Activated CD4-positive, alpha-beta memory T cell treated with anti-CD3 and anti-CD28 coated beads for 36 hours (primary cell): Measurements from ENCODE around the gene NFRKB. TPM values are rescaled to one million over a fixed set of nuclear protein-coding genes. Genes with fewer than 3 reads are reported as not detected.
"Not testable (repeated sequence)": the region's sequence is repeated elsewhere in the genome, so short reads cannot be mapped to it uniquely, and the experiment has no call there.

Source experiments
- CTCF ChIA-PET: fragments of 350-600 bp; sonication (Branson Sonifier 250); formaldehyde crosslinking; loops from one replicate; lab custom pipeline; 2021; ENCODE audit warnings: antibody characterized with exemption, inconsistent platforms; lab: Charles Lee
- POLR2A ChIA-PET: fragments of 350-600 bp; sonication (Branson Sonifier 250); formaldehyde crosslinking; loops from one replicate; lab custom pipeline; 2021; ENCODE audit warnings: antibody characterized with exemption; lab: Charles Lee
- DNase-seq: peaks from one replicate; pipeline ENCODE4 v3.0.0-alpha.2; 2020
- H3K27ac Mint-ChIP-seq: one replicate; pipeline ENCODE4 v1.8.0; 2021; ENCODE audit warnings: mixed read lengths
- H3K27me3 Mint-ChIP-seq: one replicate; pipeline ENCODE4 v1.8.0; 2021; ENCODE audit warnings: mixed read lengths
- H3K36me3 Mint-ChIP-seq: one replicate; pipeline ENCODE4 v1.8.0; 2021; ENCODE audit warnings: mixed read lengths
- H3K4me1 Mint-ChIP-seq: one replicate; pipeline ENCODE4 v1.8.0; 2021; ENCODE audit warnings: low read depth, mixed read lengths
- H3K4me3 Mint-ChIP-seq: one replicate; pipeline ENCODE4 v1.8.0; 2021; ENCODE audit warnings: mild to moderate bottlenecking, mixed read lengths
- H3K9me3 Mint-ChIP-seq: one replicate; pipeline ENCODE4 v1.8.0; 2021; ENCODE audit warnings: mixed read lengths
- intact Hi-C: fragments of 100-400 bp; cut with micrococcal nuclease; formaldehyde crosslinking; loops from one replicate; pipeline ENCODE4 v1.15.1; 2023
- total RNA-seq, 2 experiments: library from RNA; stranded (reverse); gene quantifications; one replicate each; pipeline ENCODE4 v1.2.3, GENCODE V29; 2021

The NFRKB gene
- total RNA-seq, 2 experiments from 2014 or later: 34.8 to 39.8 TPM

GRCh38 chr11:129855086-129855485 lies 40.3 kb downstream of the NFRKB start:
- H3K27me3 Mint-ChIP-seq: no peaks in the 10 kb centered on the region
- ChIA-PET CTCF (interaction anchor here (0.6 kb wide), 1 partner anchor 272 kb away, joined by 3 read pairs; no protein-coding TSS in a partner anchor), POLR2A (no interaction called here)
- intact Hi-C loops: loop anchor here (2.0 to 5.0 kb wide), 2 partner anchors 40 to 68 kb away; partner anchors contain the start of gene NFRKB
- H3K4me1 Mint-ChIP-seq: peaks cover 48% of the 10 kb centered on the region
- H3K9me3 Mint-ChIP-seq: no peaks in the 10 kb centered on the region
- no peak overlapping the region for H3K4me3 Mint-ChIP-seq
- H3K27ac Mint-ChIP-seq: no peak overlapping the region
- no peak for DNase-seq
- H3K36me3 Mint-ChIP-seq: peaks cover 6% of the 10 kb centered on the region

DNA sequence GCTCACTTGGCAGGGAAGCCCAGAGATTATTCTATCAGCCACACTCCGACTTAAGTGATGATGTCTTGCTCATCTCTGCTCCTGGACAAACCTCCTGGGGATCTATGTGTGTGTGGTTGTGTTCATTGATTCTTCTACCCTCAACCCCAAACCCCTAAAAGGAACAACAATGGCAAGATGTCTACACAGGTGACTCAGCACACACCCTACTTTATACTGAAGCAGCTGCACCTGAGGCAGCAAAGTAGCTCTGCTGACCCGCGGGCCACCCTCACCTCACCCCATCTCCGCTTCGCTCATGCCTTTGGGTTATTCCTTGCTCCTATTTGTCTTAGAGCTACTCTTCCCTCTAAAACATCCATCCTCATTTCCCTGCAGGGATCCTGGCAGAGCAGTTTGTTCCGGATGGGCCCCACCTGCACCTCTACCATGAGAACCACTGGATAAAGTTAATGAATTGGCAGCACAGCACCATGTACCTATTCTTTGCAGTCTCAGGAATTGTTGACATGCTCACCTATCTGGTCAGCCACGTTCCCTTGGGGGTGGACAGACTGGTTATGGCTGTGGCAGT lies 41.1 kb downstream of the NFRKB start:
- peak overlapping the region; percentile 2 for H3K4me3 Mint-ChIP-seq
- no peak for DNase-seq
- ChIA-PET CTCF (interaction anchor here (0.6 to 1.2 kb wide), 2 partner anchors 273 to 948 kb away, joined by 3 read pairs; no protein-coding TSS in a partner anchor), POLR2A (interaction anchor here (1.0 to 1.2 kb wide), 2 partner anchors 29 to 40 kb away, joined by 3 to 5 read pairs; no protein-coding TSS in a partner anchor)
- no peaks in the 10 kb centered on the region for H3K27me3 Mint-ChIP-seq
- H3K36me3 Mint-ChIP-seq: peaks cover 2% of the 10 kb centered on the region
- no peaks in the 10 kb centered on the region for H3K9me3 Mint-ChIP-seq
- peak overlapping the region; percentile 86 for H3K27ac Mint-ChIP-seq
- H3K4me1 Mint-ChIP-seq: peaks cover 44% of the 10 kb centered on the region
- intact Hi-C loops: loop anchor here (2.0 kb wide), 1 partner anchor 40 kb away; the partner anchor contains the start of gene NFRKB

GRCh38 chr11:129853518-129854231 lies 41.7 kb downstream of the NFRKB start:
- Mint-ChIP-seq H3K4me3 (peak overlapping the region; percentile 10), H3K36me3 (peaks cover 2% of the 10 kb centered on the region), H3K27ac (peak overlapping the region; percentile 86), H3K4me1 (peaks cover 39% of the 10 kb centered on the region), H3K9me3 (no peaks in the 10 kb centered on the region), H3K27me3 (no peaks in the 10 kb centered on the region)
- ChIA-PET CTCF (interaction anchor here (1.2 kb wide), 1 partner anchor 947 kb away, joined by 3 read pairs; no protein-coding TSS in a partner anchor), POLR2A (interaction anchor here (0.9 to 1.2 kb wide), 3 partner anchors 30 to 40 kb away, joined by 3 to 5 read pairs (median 3); no protein-coding TSS in a partner anchor)
- DNase-seq: peak; percentile 82
- intact Hi-C loops: loop anchor here (2.0 kb wide), 1 partner anchor 41 kb away; the partner anchor contains the start of gene NFRKB

- ChIA-PET POLR2A (no interaction called here), CTCF (no interaction called here)
- intact Hi-C loops: no loop called here
- no peak overlapping the region for H3K27ac Mint-ChIP-seq
- no peaks in the 10 kb centered on the region for H3K27me3 Mint-ChIP-seq
- no peak for DNase-seq
- H3K4me3 Mint-ChIP-seq: no peak overlapping the region
- H3K36me3 Mint-ChIP-seq: no peaks in the 10 kb centered on the region
- no peaks in the 10 kb centered on the region for H3K9me3 Mint-ChIP-seq
- H3K4me1 Mint-ChIP-seq: peaks cover 37% of the 10 kb centered on the region
Observed at GRCh38 chr11:129852125-129852740, 43.1 kb downstream of the NFRKB start.

DNA sequence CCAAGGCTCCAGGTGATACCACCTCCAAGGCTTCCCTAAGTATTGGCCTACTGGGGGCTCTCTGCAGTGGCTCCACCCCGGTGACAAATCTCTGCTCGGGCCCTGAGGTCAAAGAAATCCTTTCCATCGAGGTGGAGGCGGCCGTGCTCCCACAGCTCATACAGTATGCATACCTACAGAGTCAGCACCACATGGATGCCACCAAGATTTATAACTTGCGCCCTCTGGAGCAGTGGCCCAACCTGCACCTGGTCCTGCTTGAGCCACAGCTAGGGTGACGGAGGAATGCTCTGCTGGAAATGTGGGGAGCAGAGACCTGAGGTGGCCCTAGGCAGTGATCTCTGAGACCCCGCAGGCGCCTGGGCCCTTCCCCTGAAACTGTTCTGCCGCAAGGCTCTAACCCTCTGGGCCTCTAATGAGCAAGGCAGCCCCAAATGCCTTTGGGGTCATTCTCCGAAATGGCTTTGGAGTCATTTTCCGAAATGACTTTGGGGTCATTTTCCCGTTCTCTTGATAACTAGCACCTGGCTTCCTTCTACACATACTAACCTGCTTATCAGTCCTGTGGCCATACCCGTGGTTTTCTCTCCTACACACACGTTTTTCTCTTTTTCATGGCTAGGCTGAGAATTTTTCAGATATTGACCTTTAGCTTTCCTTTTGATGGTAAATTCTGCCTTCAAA lies 45.8 kb downstream of the NFRKB start:
- peaks cover 43% of the 10 kb centered on the region for H3K4me1 Mint-ChIP-seq

DNA sequence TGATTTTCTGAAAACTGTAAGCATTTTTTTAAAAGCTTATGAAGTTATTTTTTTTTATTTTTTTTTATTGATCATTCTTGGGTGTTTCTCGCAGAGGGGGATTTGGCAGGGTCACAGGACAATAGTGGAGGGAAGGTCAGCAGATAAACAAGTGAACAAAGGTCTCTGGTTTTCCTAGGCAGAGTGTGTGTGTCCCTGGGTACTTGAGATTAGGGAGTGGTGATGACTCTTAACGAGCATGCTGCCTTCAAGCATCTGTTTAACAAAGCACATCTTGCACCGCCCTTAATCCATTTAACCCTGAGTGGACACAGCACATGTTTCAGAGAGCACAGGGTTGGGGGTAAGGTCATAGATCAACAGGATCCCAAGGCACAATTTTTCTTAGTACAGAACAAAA lies 48.0 kb downstream of the NFRKB start:
- H3K36me3 Mint-ChIP-seq, H3K4me3 Mint-ChIP-seq, H3K27me3 Mint-ChIP-seq, CTCF ChIA-PET, H3K9me3 Mint-ChIP-seq, H3K27ac Mint-ChIP-seq, DNase-seq, POLR2A ChIA-PET: not testable (repeated sequence)
- intact Hi-C loops: loop anchor here (2.0 kb wide), 1 partner anchor 33 kb away; the partner anchor contains the start of gene TMEM45B
- peaks cover 24% of the 10 kb centered on the region for H3K4me1 Mint-ChIP-seq

More for the DNA sequence above, 45.8 kb downstream of the NFRKB start:
- ChIA-PET CTCF (interaction anchor here (1.1 kb wide), 1 partner anchor 32 kb away, joined by 3 read pairs; no protein-coding TSS in a partner anchor), POLR2A (no interaction called here)
- H3K36me3 Mint-ChIP-seq: no peaks in the 10 kb centered on the region
- no peak overlapping the region for H3K4me3 Mint-ChIP-seq
- no peaks in the 10 kb centered on the region for H3K27me3 Mint-ChIP-seq
- H3K27ac Mint-ChIP-seq: no peak overlapping the region
- no peak for DNase-seq
- no peaks in the 10 kb centered on the region for H3K9me3 Mint-ChIP-seq
- intact Hi-C loops: no loop called here

GRCh38 chr11:129846508-129847335 lies 48.7 kb downstream of the NFRKB start:
- Mint-ChIP-seq H3K36me3 (peaks cover 9% of the 10 kb centered on the region), H3K9me3 (peaks cover 8% of the 10 kb centered on the region), H3K4me3 (no peak overlapping the region), H3K4me1 (peaks cover 26% of the 10 kb centered on the region), H3K27ac (peak overlapping the region; percentile 64), H3K27me3 (no peaks in the 10 kb centered on the region)
- ChIA-PET CTCF (interaction anchor here (0.7 kb wide), 1 partner anchor 131 kb away, joined by 5 read pairs; no protein-coding TSS in a partner anchor), POLR2A (no interaction called here)
- intact Hi-C loops: loop anchor here (2.0 kb wide), 1 partner anchor 32 kb away; the partner anchor contains the start of gene TMEM45B
- peak; percentile 55 for DNase-seq

Other genes with a start within 250 kb of the NFRKB start
- 1 to 10 TPM; 4.9 to 5.8 TPM for gene TMEM45B, start 79.7 kb downstream of the NFRKB start, total RNA-seq
- 10 to 100 TPM; 15.8 to 16.2 TPM for gene PRDM10, start 107.3 kb upstream of the NFRKB start, total RNA-seq
- 10 to 100 TPM; 49.2 to 53.4 TPM for gene APLP2, start 174.3 kb upstream of the NFRKB start, total RNA-seq